Upper lobe of left lung (tissue), 6 donors: Measurements from ENCODE around the gene TRPV3. TPM values are rescaled to one million over a fixed set of nuclear protein-coding genes. Genes with fewer than 3 reads are reported as not detected.
"Not testable (repeated sequence)": the region's sequence is repeated elsewhere in the genome, so short reads cannot be mapped to it uniquely, and the experiment has no call there.

Source experiments
- ATAC-seq, 2 donors: fragments of 200-7000 bp; cut with Tn5 transposase; one replicate each; pipeline ENCODE4 v1.9.1; 2022; ENCODE audit warnings: mild to moderate bottlenecking in 2 of 2, moderate library complexity in 2 of 2; ENCODE audit not compliant: low FRiP score in 2 of 2
- DNase-seq, 2 donors: peaks; one replicate each; pipeline ENCODE4 v3.0.0-alpha.2; 2019 to 2020
- H3K27ac ChIP-seq, 4 donors: fragments of 200-600 bp; sonication (generic); one replicate each; pipeline ENCODE4 v1.5.1; 2016 to 2019
- H3K27me3 ChIP-seq, 4 donors: fragments of 200-600 bp; sonication (generic); one replicate each; pipeline ENCODE4 v1.5.1; 2017 to 2019
- H3K36me3 ChIP-seq, 4 donors: fragments of 200-600 bp; sonication (generic); one replicate each; pipeline ENCODE4 v1.5.1; 2016 to 2019
- H3K4me1 ChIP-seq, 4 donors: fragments of 200-600 bp; sonication (generic); one replicate each; pipeline ENCODE4 v1.5.1; 2018 to 2019
- H3K4me3 ChIP-seq, 4 donors: fragments of 200-600 bp; sonication (generic); one replicate each; pipeline ENCODE4 v1.5.1; 2017 to 2019; ENCODE audit warnings: mild to moderate bottlenecking in 2 of 4, moderate library complexity in 1 of 4
- H3K9me3 ChIP-seq, 4 donors: fragments of 200-600 bp; sonication (generic); one replicate each; pipeline ENCODE4 v1.5.1; 2018 to 2019
- EP300 ChIP-seq, 4 donors: sonication (generic); formaldehyde crosslinking; IDR thresholded peaks; one replicate each; pipeline ENCODE4 v1.5.1; 2017; ENCODE audit warnings: antibody characterized with exemption in 4 of 4, control low read depth in 2 of 4
- POLR2A ChIP-seq, 4 donors: fragments of 450-650 bp; IDR thresholded peaks; one replicate each; pipeline ENCODE4 v1.5.1; 2016 to 2017; ENCODE audit warnings: antibody characterized with exemption in 4 of 4, mild to moderate bottlenecking in 2 of 4
- POLR2AphosphoS5 ChIP-seq, 2 donors: sonication (generic); formaldehyde crosslinking; IDR thresholded peaks; one replicate each; pipeline ENCODE4 v1.5.1; 2017; ENCODE audit warnings: antibody characterized with exemption in 2 of 2
- WGBS, 2 donors: methylation state at CpG; one replicate each; pipeline ENCODE4 v1.1.5; 2017 to 2018; 5-methylcytosine and 5-hydroxymethylcytosine counted together
- total RNA-seq, 6 donors: library from RNA; depleted of rRNA in 4 of 6; stranded (reverse); fragments of >200 nt in 4 of 6; gene quantifications; one replicate each; pipeline versions ENCODE4 v1.1.0 to v1.2.1, GENCODE V29; 2016 to 2021
- TF ChIP-seq, protein P1 (sequence below), 6 experiments: fragments of 450-650 bp in 4 of 6; fragments of 200-600 bp in 2 of 6; sonication (generic) in 2 of 6; IDR thresholded peaks; one replicate each; pipeline ENCODE4 v1.5.1; 2016 to 2019; ENCODE audit warnings: antibody characterized with exemption in 6 of 6
- donor health status: DM: no; HTN: no; CAD: no; lungs with moderate emphysema.
- donor health status: DM: no; HTN: yes; CAD: no; lungs with severe emphysema.

Gene TRPV3
- total RNA-seq, 6 donors from 2014 or later, result under 0.01 to 0.84 (median 0.28) TPM

DNA sequence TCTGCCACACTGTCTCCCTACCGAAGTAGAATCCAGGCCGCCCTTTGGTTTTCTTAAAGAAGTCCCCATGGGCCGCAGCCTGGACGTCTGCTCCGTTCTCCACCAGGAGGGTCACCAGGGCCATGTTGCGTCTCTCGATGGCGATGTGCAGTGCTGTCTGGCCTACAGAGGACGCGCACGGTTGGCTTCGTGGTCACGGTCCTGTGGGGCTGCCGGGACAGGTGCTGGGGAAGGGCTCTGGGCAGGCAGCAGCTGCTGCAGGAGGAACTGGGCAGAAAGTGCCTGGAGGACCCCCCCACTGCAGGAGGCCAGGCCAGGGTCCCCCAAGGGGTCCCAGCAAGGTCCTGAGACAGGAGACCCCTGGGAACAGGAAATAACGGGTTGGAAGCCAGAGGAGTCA, 32.6 kb upstream of the TRPV3 start:
- H3K36me3 ChIP-seq, result peaks cover 0 to 61% (median 30%) of the 10 kb centered on the region in 4 donors
- no peak for ATAC-seq

DNA sequence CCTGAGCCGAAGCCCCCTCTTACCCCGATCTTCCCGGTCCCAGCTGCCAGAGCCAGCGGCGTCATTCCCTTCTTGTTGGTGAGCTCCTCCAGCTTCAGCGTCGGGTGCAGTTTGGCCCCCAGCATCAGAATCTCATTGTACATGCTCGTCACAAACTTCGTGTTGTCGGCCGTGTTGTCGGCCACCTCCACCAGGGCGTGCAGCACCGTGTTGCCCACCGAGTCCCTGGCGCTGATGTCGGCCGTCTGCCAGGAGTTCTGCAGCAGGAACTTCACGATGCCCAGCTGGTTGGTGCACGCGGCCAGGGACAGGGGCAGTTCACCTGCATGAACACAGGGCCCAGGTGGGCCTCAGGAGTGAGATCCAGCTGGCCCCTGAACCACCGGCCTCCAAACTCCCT, 32.2 kb upstream of the TRPV3 start:
- H3K27me3 ChIP-seq, result no peaks in the 10 kb centered on the region
- H3K4me1 ChIP-seq, result no peaks in the 10 kb centered on the region
- no peak overlapping the region for H3K27ac ChIP-seq
- ATAC-seq, result no peak
- WGBS, 2 donors, result 95 to 97% methylated on average over 7 to 22 of the region's 22 CpGs
- peaks cover 0 to 63% (median 30%) of the 10 kb centered on the region in 4 donors for H3K36me3 ChIP-seq
- H3K9me3 ChIP-seq, result no peaks in the 10 kb centered on the region
- no peak for DNase-seq
- H3K4me3 ChIP-seq, result no peak overlapping the region
- TF ChIP-seq POLR2AphosphoS5 (IDR thresholded peaks at IDR 0.05) (no peak), POLR2A (IDR thresholded peaks at IDR 0.05) (no peak), EP300 (IDR thresholded peaks at IDR 0.05) (no peak)
- TF ChIP-seq, protein P1, sequence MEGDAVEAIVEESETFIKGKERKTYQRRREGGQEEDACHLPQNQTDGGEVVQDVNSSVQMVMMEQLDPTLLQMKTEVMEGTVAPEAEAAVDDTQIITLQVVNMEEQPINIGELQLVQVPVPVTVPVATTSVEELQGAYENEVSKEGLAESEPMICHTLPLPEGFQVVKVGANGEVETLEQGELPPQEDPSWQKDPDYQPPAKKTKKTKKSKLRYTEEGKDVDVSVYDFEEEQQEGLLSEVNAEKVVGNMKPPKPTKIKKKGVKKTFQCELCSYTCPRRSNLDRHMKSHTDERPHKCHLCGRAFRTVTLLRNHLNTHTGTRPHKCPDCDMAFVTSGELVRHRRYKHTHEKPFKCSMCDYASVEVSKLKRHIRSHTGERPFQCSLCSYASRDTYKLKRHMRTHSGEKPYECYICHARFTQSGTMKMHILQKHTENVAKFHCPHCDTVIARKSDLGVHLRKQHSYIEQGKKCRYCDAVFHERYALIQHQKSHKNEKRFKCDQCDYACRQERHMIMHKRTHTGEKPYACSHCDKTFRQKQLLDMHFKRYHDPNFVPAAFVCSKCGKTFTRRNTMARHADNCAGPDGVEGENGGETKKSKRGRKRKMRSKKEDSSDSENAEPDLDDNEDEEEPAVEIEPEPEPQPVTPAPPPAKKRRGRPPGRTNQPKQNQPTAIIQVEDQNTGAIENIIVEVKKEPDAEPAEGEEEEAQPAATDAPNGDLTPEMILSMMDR (IDR thresholded peaks at IDR 0.05), result no peak

More for the DNA sequence above, 32.6 kb upstream of the TRPV3 start:
- 92 to 97% methylated on average over 4 to 15 of the region's 15 CpGs for WGBS, 2 donors
- TF ChIP-seq EP300 (IDR thresholded peaks at IDR 0.05) (no peak), POLR2AphosphoS5 (IDR thresholded peaks at IDR 0.05) (no peak), POLR2A (IDR thresholded peaks at IDR 0.05) (no peak)
- no peaks in the 10 kb centered on the region for H3K9me3 ChIP-seq
- no peak overlapping the region for H3K4me3 ChIP-seq
- no peak overlapping the region for H3K27ac ChIP-seq
- H3K4me1 ChIP-seq, result no peaks in the 10 kb centered on the region
- DNase-seq, result no peak
- no peaks in the 10 kb centered on the region for H3K27me3 ChIP-seq

- peaks cover 0 to 52% (median 27%) of the 10 kb centered on the region in 4 donors for H3K36me3 ChIP-seq
- DNase-seq, result no peak
Measured at GRCh38 chr17:3585826-3586225, 28.2 kb upstream of the TRPV3 start.

DNA sequence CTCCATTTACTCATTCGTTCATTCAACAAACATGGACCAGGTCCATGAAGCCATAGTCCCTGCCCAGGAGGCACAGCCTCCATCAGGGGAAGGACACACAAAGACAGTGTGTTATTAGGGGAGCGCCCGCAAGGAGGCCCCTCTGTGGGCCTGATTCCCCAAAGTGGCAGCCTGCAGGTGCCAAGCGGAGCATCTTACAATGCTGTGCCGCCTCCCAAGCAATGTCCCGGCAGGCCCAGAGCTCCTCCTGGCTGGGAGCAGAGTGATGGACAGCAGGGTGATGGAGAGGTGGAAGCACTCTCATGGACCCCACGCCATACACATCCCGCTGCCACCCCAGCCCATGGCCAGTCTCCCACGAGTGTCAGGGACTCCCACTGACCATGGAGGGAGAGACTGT, 25.8 kb upstream of the TRPV3 start:
- Histone ChIP-seq H3K4me1 (peaks cover 0 to 3% (median 0%) of the 10 kb centered on the region in 4 donors), H3K4me3 (no peak overlapping the region), H3K27ac (no peak overlapping the region), H3K9me3 (no peaks in the 10 kb centered on the region), H3K27me3 (no peaks in the 10 kb centered on the region), H3K36me3 (peaks cover 0 to 40% (median 15%) of the 10 kb centered on the region in 4 donors)
- DNase-seq, result no peak
- peak; percentile 3 to 11 for ATAC-seq
- TF ChIP-seq, protein P1 (IDR thresholded peaks at IDR 0.05), result no peak
- TF ChIP-seq POLR2AphosphoS5 (IDR thresholded peaks at IDR 0.05), result no peak
- TF ChIP-seq EP300 (IDR thresholded peaks at IDR 0.05), result no peak
- TF ChIP-seq POLR2A (IDR thresholded peaks at IDR 0.05), result no peak
- WGBS, 2 donors, result 87 to 89% methylated on average over 8 to 9 of the region's 9 CpGs

More at GRCh38 chr17:3585826-3586225, 28.2 kb upstream of the TRPV3 start:
- Histone ChIP-seq H3K27ac (no peak overlapping the region), H3K4me3 (no peak overlapping the region), H3K27me3 (no peaks in the 10 kb centered on the region), H3K9me3 (no peaks in the 10 kb centered on the region), H3K4me1 (peaks cover 0 to 3% (median 0%) of the 10 kb centered on the region in 4 donors)
- WGBS, 2 donors, result 92 to 99% methylated on average over 8 to 9 of the region's 17 CpGs
- TF ChIP-seq, protein P1 (IDR thresholded peaks at IDR 0.05), result no peak
- TF ChIP-seq POLR2A (IDR thresholded peaks at IDR 0.05), result no peak
- TF ChIP-seq EP300 (IDR thresholded peaks at IDR 0.05), result no peak
- TF ChIP-seq POLR2AphosphoS5 (IDR thresholded peaks at IDR 0.05), result no peak
- ATAC-seq, result no peak

DNA sequence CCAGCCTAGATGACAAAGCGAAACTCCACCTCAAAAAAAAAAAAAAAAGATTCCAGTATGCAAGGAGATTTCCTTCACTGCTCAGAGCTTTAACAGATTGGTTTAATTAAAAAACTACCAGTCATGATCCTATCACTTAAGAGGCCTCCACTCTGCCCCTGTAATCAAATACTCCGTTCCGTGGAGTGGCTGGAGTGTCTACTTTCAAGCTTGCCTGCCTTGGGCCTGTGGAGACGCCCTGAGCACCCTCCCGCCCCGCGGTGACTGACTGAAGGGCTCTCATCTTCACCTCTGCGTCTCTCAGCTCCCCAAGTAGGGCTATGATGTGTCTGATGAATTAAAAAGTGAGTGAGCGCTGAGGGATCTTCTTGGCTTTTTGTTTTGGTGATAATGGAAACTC, 25.3 kb upstream of the TRPV3 start:
- TF ChIP-seq, protein P1 (IDR thresholded peaks at IDR 0.05), result no peak
- TF ChIP-seq POLR2AphosphoS5 (IDR thresholded peaks at IDR 0.05), result no peak
- Histone ChIP-seq H3K36me3 (peaks cover 0 to 35% (median 14%) of the 10 kb centered on the region in 4 donors), H3K9me3 (no peaks in the 10 kb centered on the region), H3K27ac (no peak overlapping the region), H3K4me1 (peaks cover 0 to 3% (median 0%) of the 10 kb centered on the region in 4 donors), H3K4me3 (no peak overlapping the region), H3K27me3 (no peaks in the 10 kb centered on the region)
- DNase-seq (peak in 1 of 2 donors; percentile 76), ATAC-seq (peak; percentile 19 to 73)
- WGBS, 2 donors, result 69 to 74% methylated on average over 9 of the region's 9 CpGs

GRCh38 chr17:3578667-3579066, 21.1 kb upstream of the TRPV3 start:
- DNase-seq, result not testable (repeated sequence)

More at GRCh38 chr17:3578667-3579066, 21.1 kb upstream of the TRPV3 start:
- H3K27ac ChIP-seq, H3K9me3 ChIP-seq, ATAC-seq, H3K4me3 ChIP-seq, H3K4me1 ChIP-seq, H3K27me3 ChIP-seq: not testable (repeated sequence)
- WGBS, 2 donors, result 90 to 93% methylated on average over 4 of the region's 4 CpGs
- peaks cover 0 to 18% (median 3%) of the 10 kb centered on the region in 4 donors for H3K36me3 ChIP-seq
